ENCODE measurements around the gene DTX2. TPM values are rescaled to one million over a fixed set of nuclear protein-coding genes. Genes with fewer than 3 reads are reported as not detected.
"Not testable (repeated sequence)": the region's sequence is repeated elsewhere in the genome, so short reads cannot be mapped to it uniquely, and the experiment has no call there.

The DTX2 gene
- total and polyA plus RNA-seq, 10 donors: 17.9 to 60.6 (median 42.9) TPM

DNA sequence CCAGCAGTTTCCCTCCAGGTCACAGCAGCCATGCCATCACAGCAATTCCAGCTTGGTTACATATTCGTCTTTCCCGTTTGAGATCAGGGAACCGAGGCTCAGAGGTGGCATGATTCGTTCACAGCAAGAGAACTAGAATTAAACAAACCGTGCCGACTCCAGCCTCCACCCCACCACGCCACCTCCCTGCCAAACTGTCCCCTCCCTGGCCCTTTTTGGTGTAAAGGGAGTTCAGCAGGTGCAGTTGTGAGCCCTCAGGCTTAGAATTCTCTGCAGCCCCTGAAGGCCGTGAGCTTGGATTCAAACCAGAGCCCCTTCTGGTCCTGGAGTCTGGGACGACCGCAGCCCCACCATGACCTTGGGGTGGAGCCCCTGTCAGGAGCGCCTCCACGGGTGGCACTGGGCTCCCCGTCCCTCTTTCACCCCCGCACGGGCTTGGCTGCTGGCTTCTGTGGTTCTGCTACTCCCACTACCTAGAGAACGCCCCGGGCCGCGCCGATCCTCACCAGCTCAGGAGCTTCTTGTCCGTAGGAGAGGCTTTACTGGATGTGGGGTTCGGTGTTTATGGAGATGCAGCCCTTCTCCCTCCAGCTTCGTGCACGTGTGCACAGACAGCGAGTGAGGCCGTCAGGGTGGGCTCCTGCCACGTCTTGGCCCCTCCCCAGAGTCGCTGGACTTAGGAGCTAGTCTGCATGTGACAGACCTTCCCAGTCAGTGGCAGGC, 37.9 kb downstream of the DTX2 start:
- TF ChIP-seq POLR2AphosphoS5 (IDR thresholded peaks at IDR 0.05): peak in 1 of 3 donors; percentile 9
- DNase-seq; intact Hi-C loops (cut with DNase I; ENCODE audit: low total_unique reads); H3K27me3 ChIP-seq (replicated peaks in 1 of 7); H3K4me3 ChIP-seq; H3K27ac ChIP-seq; H3K9me3 ChIP-seq; H3K4me1 ChIP-seq: not testable (repeated sequence)
- H3K36me3 ChIP-seq: peaks cover 0 to 37% (median 10%) of the 10 kb centered on the region in 6 donors
- WGBS, 5 donors: 73 to 92% (median 85%) methylated on average over 6 to 18 of the region's 28 CpGs

DNA sequence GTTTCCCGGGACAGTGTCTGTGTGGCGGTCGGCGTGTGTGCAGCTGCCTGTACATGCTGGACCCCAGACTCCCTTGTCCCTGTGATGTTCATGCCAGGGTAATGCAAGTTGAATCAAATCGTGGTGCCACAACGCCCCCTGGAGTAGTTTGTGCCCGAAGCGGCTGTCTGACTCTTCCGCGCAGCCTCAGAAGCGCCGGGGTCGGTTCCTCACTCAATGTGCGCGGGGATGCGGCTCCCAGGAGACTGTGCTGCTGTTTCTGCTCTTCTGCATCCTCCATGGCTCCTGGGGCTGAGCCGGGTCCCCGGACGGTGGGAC, 38.4 kb downstream of the DTX2 start:
- H3K4me3 ChIP-seq; H3K27ac ChIP-seq; H3K27me3 ChIP-seq (replicated peaks in 1 of 7); H3K9me3 ChIP-seq; DNase-seq; intact Hi-C loops (cut with DNase I; ENCODE audit: low total_unique reads); H3K4me1 ChIP-seq: not testable (repeated sequence)
- H3K36me3 ChIP-seq: peaks cover 0 to 42% (median 14%) of the 10 kb centered on the region in 6 donors
- WGBS, 5 donors: 47 to 71% (median 56%) methylated on average over 5 to 8 of the region's 19 CpGs; no CpG with 5 or more reads in 1 of the 5 donors

DNA sequence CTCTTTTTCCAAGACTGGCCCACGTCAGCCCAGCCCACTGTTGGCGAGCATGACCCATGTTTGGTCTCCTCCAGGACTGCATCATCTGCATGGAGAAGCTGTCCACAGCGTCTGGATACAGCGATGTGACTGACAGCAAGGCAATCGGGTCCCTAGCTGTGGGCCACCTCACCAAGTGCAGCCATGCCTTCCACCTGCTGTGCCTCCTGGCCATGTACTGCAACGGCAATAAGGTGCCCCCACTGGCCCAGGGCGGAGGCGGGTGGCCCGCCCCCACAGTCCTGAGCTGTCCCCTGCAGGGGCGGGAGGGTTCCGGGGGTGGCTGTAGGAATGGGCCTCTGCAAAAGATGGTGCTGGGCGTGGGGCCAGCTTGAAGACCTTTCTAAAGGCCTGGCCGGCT, 40.7 kb downstream of the DTX2 start:
- H3K4me3 ChIP-seq; intact Hi-C loops (cut with DNase I; ENCODE audit: low total_unique reads); H3K27me3 ChIP-seq (replicated peaks in 1 of 7); H3K4me1 ChIP-seq; H3K9me3 ChIP-seq; H3K27ac ChIP-seq; DNase-seq: not testable (repeated sequence)
- 79 to 95% (median 83%) methylated on average over 8 to 13 of the region's 13 CpGs for WGBS, 5 donors
- H3K36me3 ChIP-seq: peaks cover 0 to 63% (median 25%) of the 10 kb centered on the region in 6 donors

DNA sequence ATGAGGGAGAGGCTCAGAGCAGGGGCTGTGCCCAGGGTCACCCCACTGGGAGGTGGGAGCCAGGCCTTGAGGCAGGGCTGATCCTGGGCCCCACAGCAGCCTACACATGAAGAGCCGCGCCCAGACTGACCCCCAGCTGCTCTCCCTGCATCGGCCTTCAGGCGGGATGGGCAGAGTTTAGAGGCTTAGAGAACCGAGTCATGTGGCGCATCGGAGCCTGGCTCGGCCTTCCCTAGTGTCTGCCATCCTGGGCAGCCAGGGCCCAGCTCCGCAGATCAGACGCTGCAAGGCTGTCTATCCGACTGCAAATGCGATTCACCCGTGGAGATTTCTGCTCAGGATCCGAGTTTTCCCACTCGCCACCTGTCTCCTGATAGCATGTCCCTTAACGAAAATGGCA, 41.3 kb downstream of the DTX2 start:
- H3K4me1 ChIP-seq; DNase-seq; H3K27ac ChIP-seq; H3K9me3 ChIP-seq; intact Hi-C loops (cut with DNase I; ENCODE audit: low total_unique reads); H3K4me3 ChIP-seq; H3K27me3 ChIP-seq (replicated peaks in 1 of 7): not testable (repeated sequence)
- 81 to 96% (median 92%) methylated on average over 8 to 16 of the region's 16 CpGs for WGBS, 5 donors
- peaks cover 0 to 63% (median 25%) of the 10 kb centered on the region in 6 donors for H3K36me3 ChIP-seq

DNA sequence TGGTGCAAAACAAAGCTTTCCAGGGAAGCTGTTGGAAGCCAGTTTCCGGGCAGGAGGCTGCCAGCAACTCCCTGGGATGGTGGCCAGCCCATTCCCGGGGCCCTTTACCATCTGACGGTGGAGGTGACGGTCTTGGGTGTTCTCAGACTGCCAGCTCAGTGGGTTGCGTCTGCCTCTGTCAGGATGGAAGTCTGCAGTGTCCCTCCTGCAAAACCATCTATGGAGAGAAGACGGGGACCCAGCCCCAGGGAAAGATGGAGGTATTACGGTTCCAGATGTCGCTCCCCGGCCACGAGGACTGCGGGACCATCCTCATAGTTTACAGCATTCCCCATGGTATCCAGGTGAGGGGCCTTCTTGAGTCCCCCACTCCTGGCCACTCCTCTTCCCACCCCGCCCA, 41.7 kb downstream of the DTX2 start:
- H3K4me3 ChIP-seq; DNase-seq; H3K9me3 ChIP-seq; H3K27ac ChIP-seq; intact Hi-C loops (cut with DNase I; ENCODE audit: low total_unique reads); H3K27me3 ChIP-seq (replicated peaks in 1 of 7); H3K4me1 ChIP-seq: not testable (repeated sequence)
- 83 to 99% (median 96%) methylated on average over 4 to 12 of the region's 12 CpGs for WGBS, 5 donors
- H3K36me3 ChIP-seq: peaks cover 0 to 61% (median 25%) of the 10 kb centered on the region in 6 donors

DNA sequence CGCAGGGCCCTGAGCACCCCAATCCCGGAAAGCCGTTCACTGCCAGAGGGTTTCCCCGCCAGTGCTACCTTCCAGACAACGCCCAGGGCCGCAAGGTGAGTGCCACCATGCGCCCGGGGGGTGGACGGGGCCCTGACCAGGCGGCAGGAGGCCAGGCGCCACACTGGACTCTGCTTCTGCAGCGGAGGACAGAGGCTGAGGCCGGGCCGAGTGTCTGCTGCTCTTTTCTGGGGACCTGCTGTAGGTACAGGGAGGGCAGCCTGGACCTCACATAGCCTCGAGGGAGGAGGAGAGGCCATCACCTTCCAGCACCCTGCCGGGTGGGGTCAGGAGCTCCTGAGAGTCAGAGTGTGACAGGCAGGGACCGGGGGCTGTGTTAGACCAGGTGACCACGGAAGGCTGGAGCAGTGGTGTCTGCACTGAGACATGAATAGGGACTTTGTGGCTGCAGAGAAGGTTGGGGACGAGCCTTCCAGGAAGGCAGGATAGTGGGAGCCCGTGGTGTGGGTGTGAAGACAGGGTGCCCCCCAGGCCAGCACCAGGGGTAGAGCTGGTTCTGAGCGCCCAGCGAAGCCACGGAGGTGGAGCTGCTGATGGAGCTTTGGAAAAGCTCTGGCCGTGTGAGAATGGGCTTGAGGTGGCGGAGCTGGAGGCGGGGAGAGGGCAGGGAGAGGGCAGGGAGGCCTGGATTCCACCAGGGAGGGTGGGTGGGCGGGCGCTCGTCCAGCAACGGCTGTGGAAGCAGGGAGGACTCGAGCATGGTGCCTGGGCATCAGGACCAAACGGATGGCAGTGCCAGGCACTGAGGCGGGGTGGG, 43.0 kb downstream of the DTX2 start:
- H3K4me1 ChIP-seq; H3K27ac ChIP-seq; H3K9me3 ChIP-seq; H3K4me3 ChIP-seq; DNase-seq; intact Hi-C loops (cut with DNase I; ENCODE audit: low total_unique reads); H3K27me3 ChIP-seq (replicated peaks in 1 of 7): not testable (repeated sequence)
- WGBS, 5 donors: 85 to 94% (median 92%) methylated on average over 17 to 23 of the region's 33 CpGs
- H3K36me3 ChIP-seq: peaks cover 0 to 61% (median 25%) of the 10 kb centered on the region in 6 donors
